Measurements from ENCODE around the gene SMYD3. TPM values are rescaled to one million over a fixed set of nuclear protein-coding genes. Genes with fewer than 3 reads are reported as not detected.

Gene SMYD3
- total RNA-seq, 4 donors from 2014 or later: 33.7 to 105 (median 51.4) TPM

GRCh38 chr1:246434335-246434734 lies 72.7 kb downstream of the SMYD3 start:
- H3K4me3 ChIP-seq (replicated peaks in 1 of 3): no peak overlapping the region
- no peaks in the 10 kb centered on the region for H3K4me1 ChIP-seq
- H3K9me3 ChIP-seq: no peaks in the 10 kb centered on the region
- H3K27ac ChIP-seq: no peak overlapping the region
- H3K27me3 ChIP-seq: no peaks in the 10 kb centered on the region
- DNase-seq: no peak
- no peaks in the 10 kb centered on the region for H3K36me3 ChIP-seq
- intact Hi-C loops (cut with DNase I): no loop called here
- WGBS, 2 donors: 93 to 96% methylated on average over 5 of the region's 5 CpGs
- TF ChIP-seq CTCF (IDR thresholded peaks at IDR 0.05) (no peak), POLR2A (IDR thresholded peaks at IDR 0.05) (no peak)

GRCh38 chr1:246428542-246429308 lies 78.4 kb downstream of the SMYD3 start:
- H3K36me3 ChIP-seq: no peaks in the 10 kb centered on the region
- no peak for DNase-seq
- no peak overlapping the region for H3K4me3 ChIP-seq (replicated peaks in 1 of 3)
- no peaks in the 10 kb centered on the region for H3K27me3 ChIP-seq
- H3K4me1 ChIP-seq: no peaks in the 10 kb centered on the region
- H3K27ac ChIP-seq: no peak overlapping the region
- 82 to 84% methylated on average over 8 of the region's 9 CpGs for WGBS, 2 donors
- no peaks in the 10 kb centered on the region for H3K9me3 ChIP-seq
- TF ChIP-seq POLR2A (IDR thresholded peaks at IDR 0.05) (no peak), CTCF (IDR thresholded peaks at IDR 0.05) (no peak)
- intact Hi-C loops (cut with DNase I): no loop called here

GRCh38 chr1:246427611-246428010 lies 79.5 kb downstream of the SMYD3 start:
- Histone ChIP-seq H3K27ac (no peak overlapping the region), H3K4me3 (replicated peaks in 1 of 3) (no peak overlapping the region), H3K36me3 (no peaks in the 10 kb centered on the region), H3K27me3 (no peaks in the 10 kb centered on the region), H3K4me1 (no peaks in the 10 kb centered on the region), H3K9me3 (no peaks in the 10 kb centered on the region)
- TF ChIP-seq CTCF (IDR thresholded peaks at IDR 0.05) (no peak), POLR2A (IDR thresholded peaks at IDR 0.05) (no peak)
- 93 to 98% methylated on average over 3 of the region's 3 CpGs for WGBS, 2 donors
- DNase-seq: no peak
- intact Hi-C loops (cut with DNase I): no loop called here

GRCh38 chr1:246425895-246426294 lies 81.2 kb downstream of the SMYD3 start:
- Histone ChIP-seq H3K27me3 (no peaks in the 10 kb centered on the region), H3K9me3 (no peaks in the 10 kb centered on the region), H3K36me3 (no peaks in the 10 kb centered on the region), H3K4me1 (peaks cover 0 to 4% of the 10 kb centered on the region in 2 donors), H3K4me3 (replicated peaks in 1 of 3) (no peak overlapping the region), H3K27ac (no peak overlapping the region)
- intact Hi-C loops (cut with DNase I): no loop called here
- TF ChIP-seq CTCF (IDR thresholded peaks at IDR 0.05): no peak
- TF ChIP-seq POLR2A (IDR thresholded peaks at IDR 0.05): no peak
- DNase-seq: no peak
- WGBS, 2 donors: 97% methylated on average over 3 of the region's 3 CpGs

GRCh38 chr1:246425139-246425794 lies 81.8 kb downstream of the SMYD3 start:
- DNase-seq: no peak
- Histone ChIP-seq H3K4me1 (peaks cover 0 to 4% of the 10 kb centered on the region in 2 donors), H3K36me3 (no peaks in the 10 kb centered on the region), H3K4me3 (replicated peaks in 1 of 3) (no peak overlapping the region), H3K27ac (no peak overlapping the region), H3K27me3 (no peaks in the 10 kb centered on the region), H3K9me3 (no peaks in the 10 kb centered on the region)
- intact Hi-C loops (cut with DNase I): no loop called here
- 94 to 98% methylated on average over 7 of the region's 7 CpGs for WGBS, 2 donors
- TF ChIP-seq CTCF (IDR thresholded peaks at IDR 0.05) (no peak), POLR2A (IDR thresholded peaks at IDR 0.05) (no peak)
